GM19467 (cell line): ENCODE measurements around the gene GANC.
"Not testable (repeated sequence)": the region's sequence is repeated elsewhere in the genome, so short reads cannot be mapped to it uniquely, and the experiment has no call there.

Source experiments
- ATAC-seq: cut with Tn5 transposase; IDR thresholded peaks from one replicate; pipeline ENCODE4 v1.9.1; 2021; ENCODE audit warnings: mild to moderate bottlenecking, moderate library complexity; ENCODE audit not compliant: unreplicated experiment

Gene GANC

GRCh38 chr15:42283671-42284070 is 10.7 kb downstream of the GANC start:
- ATAC-seq = no peak

- no peak for ATAC-seq
These were observed 11.6 kb downstream of the GANC start for GRCh38 chr15:42284551-42284950.

GRCh38 chr15:42285034-42285433 is 12.0 kb downstream of the GANC start:
- ATAC-seq = no peak

GRCh38 chr15:42286445-42287029 is 13.5 kb downstream of the GANC start:
- no peak for ATAC-seq

- no peak for ATAC-seq
These were observed 14.9 kb downstream of the GANC start for GRCh38 chr15:42287931-42288330.

GRCh38 chr15:42289166-42289565 is 16.2 kb downstream of the GANC start:
- no peak for ATAC-seq

- ATAC-seq = not testable (repeated sequence)
These were observed 28.0 kb downstream of the GANC start for GRCh38 chr15:42301004-42301403.

- no peak for ATAC-seq
These were observed 33.7 kb downstream of the GANC start for GRCh38 chr15:42306681-42307080.

GRCh38 chr15:42313463-42313862 is 40.5 kb downstream of the GANC start:
- ATAC-seq = no peak

GRCh38 chr15:42314818-42315217 is 41.8 kb downstream of the GANC start:
- ATAC-seq = no peak

- ATAC-seq = no peak
These were observed 42.5 kb downstream of the GANC start for GRCh38 chr15:42315521-42315920.

- ATAC-seq = not testable (repeated sequence)
These were observed 43.3 kb downstream of the GANC start for GRCh38 chr15:42316282-42316805.

- ATAC-seq = no peak
These were observed 46.2 kb downstream of the GANC start for GRCh38 chr15:42319206-42319605.

- ATAC-seq = no peak
These were observed 51.3 kb downstream of the GANC start for GRCh38 chr15:42324308-42324707.

- ATAC-seq = no peak
These were observed 56.2 kb downstream of the GANC start for GRCh38 chr15:42329161-42329560.

GRCh38 chr15:42329992-42330391 is 57.0 kb downstream of the GANC start:
- no peak for ATAC-seq

- no peak for ATAC-seq
These were observed 58.2 kb downstream of the GANC start for GRCh38 chr15:42331235-42331634.

- no peak for ATAC-seq
These were observed 59.3 kb downstream of the GANC start for GRCh38 chr15:42332331-42332730.

GRCh38 chr15:42335074-42335473 is 62.1 kb downstream of the GANC start:
- ATAC-seq = no peak

GRCh38 chr15:42336650-42337049 is 63.6 kb downstream of the GANC start:
- ATAC-seq = not testable (repeated sequence)

GRCh38 chr15:42337104-42337503 is 64.1 kb downstream of the GANC start:
- ATAC-seq = not testable (repeated sequence)

GRCh38 chr15:42338500-42338899 is 65.5 kb downstream of the GANC start:
- no peak for ATAC-seq

GRCh38 chr15:42343596-42344232 is 70.7 kb downstream of the GANC start:
- ATAC-seq = no peak
